Uterus (tissue), 2 donors: Measurements from ENCODE around the gene CEBPA.

Experiments
- CTCF ChIP-seq, 4 experiments: fragments of 200-600 bp in 2 of 4; fragments of 450-650 bp in 2 of 4; sonication (generic) in 2 of 4; IDR thresholded peaks; one replicate each; pipeline ENCODE4 v1.5.1; 2016 to 2019; ENCODE audit warnings: antibody characterized with exemption in 4 of 4, mild to moderate bottlenecking in 2 of 4, moderate library complexity in 1 of 4
- POLR2A ChIP-seq, 2 donors: fragments of 450-650 bp; IDR thresholded peaks; one replicate each; pipeline ENCODE4 v1.6.1; 2016; ENCODE audit warnings: antibody characterized with exemption in 2 of 2, mild to moderate bottlenecking in 1 of 2, moderate library complexity in 1 of 2

- no peak for TF ChIP-seq CTCF (IDR thresholded peaks at IDR 0.05)
- no peak for TF ChIP-seq POLR2A (IDR thresholded peaks at IDR 0.05)
Measured at GRCh38 chr19:33303791-33304345, 1.5 kb upstream of the CEBPA start.
